ENCODE data around the gene KCNG1.

Gene KCNG1

DNA sequence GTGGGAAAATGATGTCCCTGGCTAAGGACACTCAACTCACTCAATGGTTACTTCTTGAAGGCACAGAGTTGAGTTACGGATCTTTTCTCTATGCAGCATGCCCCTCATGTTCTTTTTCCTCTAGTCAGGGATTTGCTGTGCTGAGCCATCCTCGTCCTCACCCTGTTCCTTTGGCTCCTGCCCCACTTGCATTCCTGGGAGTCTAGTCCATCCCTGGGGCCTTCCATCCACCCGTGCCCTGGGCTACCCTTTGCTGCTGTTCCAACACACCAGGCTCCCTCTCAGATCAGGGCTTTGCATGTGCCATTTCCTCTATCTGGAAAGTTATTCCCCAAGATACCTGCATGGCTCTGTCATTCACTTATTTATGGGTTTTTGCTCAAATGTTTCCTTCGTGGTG is 13.3 kb upstream of the KCNG1 start:
- no peak for DNase-seq

DNA sequence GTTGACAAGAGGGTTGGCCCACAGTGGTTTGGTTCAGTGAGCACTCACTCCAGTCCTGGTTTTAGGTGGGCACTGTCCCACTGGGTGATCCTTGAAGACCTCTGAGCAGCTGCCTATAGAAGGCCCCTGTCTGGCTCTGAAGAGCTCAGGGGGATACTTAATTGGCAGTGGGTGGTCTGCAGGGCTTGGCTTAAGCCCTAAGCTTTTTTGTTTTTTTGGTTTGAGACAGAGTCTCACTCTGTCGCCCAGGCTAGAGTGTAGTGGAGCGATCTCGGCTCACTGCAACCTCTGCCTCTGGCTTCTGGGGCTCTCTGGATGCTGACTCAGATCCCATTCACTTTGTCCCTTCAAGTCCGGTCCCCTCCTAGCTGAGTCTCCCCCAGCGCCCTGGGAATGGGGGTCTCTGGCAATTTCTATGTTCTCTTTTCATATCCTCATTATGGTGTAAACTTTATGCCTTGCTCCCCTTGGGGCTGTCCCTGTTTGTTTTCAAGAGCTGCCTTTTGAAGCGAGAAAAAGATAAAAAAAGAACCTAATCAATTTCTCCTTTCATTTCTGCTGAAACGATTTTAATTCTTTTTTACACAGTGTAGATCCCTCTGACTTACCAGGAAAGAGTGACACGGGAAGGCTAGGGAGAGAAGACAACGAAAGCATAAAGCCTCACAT is 12.2 kb upstream of the KCNG1 start:
- DNase-seq: no peak

DNA sequence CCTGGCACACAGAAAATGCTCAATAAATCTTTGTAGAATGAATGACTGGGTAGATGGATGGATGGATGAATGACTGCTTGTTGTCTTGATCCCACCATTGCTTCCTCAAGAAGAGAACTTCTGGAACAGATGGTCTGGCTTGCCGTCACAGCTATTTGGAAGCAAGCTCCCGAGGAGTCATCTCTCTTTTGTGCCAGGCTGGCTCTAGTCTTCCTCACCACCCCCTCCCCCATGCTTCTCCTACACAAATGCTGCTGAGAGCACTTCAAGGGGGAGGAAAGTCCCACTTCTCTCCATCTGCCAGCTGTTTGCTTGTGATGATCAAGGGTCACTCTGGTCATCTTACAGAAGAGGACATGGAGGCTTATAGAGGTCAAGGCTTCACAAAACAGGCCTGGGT is 11.6 kb upstream of the KCNG1 start:
- DNase-seq: peak; percentile 56

DNA sequence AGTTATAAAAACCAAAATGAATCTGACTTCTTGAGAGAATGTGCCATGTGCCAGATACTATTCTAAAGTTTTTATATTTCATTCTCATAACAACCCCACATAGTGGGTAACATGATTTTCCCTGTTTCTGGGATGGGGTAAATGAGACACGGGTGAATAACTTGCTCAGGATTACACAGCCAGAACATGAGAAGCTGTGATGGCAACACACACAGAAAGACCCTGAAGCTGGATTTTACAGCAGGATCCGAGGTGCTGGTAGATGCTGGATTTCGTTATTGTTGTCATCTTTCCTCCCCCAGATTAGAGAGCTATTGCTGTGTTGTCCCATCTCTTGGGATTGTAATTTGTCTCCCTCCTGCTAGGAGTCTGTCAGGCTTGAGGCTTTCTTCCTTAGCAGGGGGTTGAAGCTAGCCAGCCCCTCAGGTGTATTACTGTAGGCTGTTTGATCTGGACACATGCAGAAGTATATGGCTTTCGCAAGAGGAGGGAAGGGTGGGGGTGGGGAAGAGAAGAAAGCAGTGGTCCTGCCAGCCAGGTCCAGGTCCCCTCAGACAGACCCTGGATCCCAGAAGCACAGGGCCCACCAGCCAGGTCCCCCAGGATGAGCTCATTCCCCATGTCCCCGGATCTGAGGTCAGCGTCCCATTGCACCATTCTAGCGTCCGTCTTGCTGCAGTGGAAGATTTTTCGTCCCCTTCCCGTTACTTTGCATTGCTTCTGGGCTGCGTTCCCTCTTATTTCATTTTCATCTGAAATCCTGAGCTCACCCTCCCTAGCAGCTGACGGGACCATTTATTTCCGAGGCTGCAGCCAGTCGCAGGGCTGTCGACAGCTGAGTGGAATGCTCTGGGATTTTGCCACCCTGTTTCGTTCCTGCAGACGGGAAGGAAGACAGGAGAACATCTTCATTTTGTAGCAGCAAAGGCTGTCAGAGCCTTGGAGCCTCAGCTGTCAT is 7.3 kb upstream of the KCNG1 start:
- peak; percentile 63 for DNase-seq

DNA sequence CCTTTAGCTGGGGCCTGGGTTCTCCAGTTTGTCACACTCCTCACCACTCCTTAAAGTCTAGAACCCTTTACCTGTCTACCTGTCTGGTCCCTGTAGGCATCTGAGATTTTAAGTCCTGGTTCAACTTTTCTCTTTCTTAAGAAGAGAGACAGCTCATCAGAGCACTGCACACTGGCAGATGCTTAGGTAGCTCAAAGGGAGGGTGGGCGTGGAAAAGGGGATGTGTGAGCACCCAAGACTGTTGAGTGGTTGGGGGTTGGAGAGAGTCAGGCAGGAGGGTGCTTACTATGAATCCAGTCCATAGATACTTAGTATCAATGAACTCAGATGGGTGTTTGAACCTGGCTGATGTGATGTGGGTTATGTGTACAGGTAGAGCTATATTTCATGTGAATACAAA is 6.6 kb upstream of the KCNG1 start:
- no peak for DNase-seq

DNA sequence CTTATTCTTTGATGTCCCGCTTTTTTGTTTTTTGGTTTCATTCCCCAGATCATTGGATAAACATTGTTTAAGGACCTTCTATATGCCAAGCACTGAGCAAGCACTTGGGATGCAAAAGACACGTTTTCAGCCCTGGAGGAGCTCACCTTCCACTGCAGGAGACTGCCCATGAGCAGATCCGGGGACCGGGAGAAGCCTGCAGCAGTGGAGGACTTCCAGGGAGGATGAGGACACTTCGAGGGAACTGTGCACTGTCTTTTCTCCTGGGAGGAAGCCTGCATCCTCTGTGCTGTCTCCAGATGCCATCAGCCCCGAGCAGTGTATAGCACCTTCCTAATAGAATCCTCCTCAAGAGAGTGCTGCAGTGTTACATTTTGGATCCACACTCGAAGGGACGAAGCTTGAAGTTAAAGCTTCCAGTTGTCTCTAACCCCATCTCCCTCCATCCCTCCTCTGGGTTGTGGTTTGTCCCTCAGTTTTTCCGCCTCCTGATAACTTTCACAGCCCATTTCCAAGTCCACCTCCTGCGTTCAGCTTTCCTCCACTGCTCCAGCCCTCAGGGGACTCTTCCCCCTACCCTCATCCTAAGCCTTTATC is 5.8 kb upstream of the KCNG1 start:
- DNase-seq: no peak

DNA sequence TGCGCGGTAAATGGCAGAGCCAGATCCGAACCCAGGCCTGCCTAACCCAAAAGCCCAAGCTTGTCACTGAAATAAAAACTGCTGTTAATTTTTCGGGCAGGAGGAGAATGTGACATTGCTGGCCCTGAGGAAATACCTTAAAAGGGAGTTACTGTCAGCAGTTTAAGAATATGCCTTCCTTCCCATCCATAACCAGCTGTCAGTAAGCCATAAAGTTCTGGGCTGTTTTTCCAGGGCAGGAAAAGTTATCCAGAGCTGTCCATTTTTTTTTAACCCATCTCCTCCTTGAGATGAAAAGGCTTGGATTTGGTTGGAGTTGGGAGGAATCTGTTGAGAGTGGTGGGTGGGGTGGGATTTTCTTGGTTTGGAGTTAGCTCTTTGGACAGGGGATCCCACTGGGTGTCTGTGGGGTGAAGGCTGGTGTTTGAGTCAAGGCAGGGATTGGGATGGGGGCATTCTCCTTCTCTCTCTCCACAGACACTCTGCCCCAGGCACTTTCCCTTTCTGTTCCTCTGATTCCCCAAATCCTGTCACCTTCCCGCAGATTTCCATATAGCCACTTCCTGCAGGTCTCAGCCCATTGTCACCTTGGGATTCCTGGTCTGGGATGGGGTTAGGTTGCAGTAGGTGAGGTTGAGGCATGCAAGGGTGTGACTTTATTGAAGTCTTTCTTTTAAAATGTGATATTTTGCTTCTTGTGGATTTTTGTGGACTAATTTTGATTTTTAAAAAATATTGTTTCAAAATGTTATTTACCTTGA is 4.3 kb upstream of the KCNG1 start:
- peak; percentile 33 for DNase-seq

DNA sequence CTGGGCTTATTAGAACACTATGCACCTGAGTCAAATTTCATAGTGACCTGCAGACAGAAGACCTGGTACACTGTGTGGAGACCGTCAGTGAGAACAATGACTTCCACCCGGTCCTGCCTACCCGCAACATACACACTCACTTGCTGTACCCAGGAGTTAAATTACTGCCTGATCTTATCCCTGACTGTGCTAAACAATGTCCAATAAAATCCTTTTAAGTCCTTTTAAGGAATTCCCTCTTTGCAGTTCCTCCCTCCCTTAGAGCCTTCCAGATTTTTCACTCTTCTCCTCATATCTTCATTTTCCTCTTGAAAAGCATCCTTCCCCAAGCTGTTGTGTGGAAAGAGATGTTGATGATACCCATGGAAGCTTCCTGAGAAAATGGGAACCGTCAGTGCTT is 3.4 kb upstream of the KCNG1 start:
- peak; percentile 45 for DNase-seq

DNA sequence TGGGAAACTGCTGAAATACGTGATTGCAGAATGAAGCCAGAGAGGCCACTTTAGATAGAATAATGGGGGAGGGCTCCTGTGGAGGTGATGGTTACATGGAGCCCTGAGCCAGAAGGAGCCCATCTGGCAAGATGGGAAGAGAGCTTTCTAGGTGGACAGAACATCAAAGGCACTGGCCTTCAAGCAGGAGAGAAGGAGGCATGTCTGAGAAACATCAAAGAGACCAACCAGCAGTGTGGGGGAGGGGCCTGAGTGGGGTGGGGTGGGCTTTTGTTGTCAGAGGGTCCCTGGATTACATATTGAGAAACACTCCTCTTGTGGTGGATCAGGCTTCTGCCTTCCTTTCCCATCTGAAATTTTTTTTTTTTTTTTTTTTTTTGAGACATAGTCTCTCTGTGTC is 1.9 kb upstream of the KCNG1 start:
- no peak for DNase-seq

DNA sequence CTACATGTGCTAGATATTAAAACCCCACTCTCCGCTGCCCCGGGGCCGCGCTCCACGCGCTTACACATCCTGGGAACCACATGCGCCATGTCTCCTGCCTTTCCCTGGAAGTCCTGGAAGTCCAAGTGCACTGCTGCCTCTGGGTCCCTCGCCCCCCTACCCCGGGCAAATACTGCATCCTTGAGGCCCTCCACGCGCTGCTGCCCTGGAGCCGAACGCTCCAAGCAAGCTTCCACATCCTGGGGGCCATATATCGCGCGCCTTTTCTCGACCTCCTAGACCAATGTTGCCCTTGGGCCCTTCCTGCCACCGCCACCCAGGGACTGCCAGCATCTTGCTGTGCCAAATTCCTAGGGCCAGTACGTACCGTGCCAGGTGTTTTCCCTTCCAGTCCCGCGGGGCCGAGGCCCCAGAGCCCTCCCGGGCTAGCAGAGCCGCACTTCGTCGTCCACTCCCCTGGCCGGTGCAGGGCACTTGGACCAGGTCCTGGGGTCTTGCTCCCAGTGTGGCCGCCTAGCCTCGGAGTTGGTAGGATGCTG is 779 bp upstream of the KCNG1 start:
- DNase-seq: no peak

DNA sequence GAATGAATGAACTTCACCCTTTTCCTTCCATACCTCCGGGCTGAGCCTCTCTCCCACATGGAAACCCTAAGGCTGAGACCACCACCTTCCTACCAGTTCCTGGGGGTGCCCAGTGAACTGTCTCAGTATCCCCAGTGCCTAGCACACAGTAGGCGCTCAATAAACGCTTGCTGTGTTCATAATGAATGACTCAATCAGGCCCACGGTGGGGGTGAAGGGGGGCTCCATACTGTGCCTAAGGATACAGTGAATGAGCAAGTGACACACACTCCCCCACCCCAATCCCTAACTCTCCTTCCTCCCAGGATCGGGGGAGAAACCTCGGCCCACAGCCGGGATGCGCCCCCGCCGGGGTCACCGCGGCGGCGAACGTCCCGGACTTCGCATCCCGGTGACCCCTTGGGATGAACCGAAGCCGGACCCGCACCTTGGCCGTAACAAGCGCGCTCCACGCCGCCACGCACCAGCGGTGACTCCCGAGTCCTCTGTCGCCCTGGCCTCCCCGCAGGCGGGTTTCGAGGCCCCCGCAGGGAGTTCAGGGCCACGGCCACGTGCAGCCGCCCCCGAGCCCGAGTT is 592 bp downstream of the KCNG1 start:
- DNase-seq: no peak

DNA sequence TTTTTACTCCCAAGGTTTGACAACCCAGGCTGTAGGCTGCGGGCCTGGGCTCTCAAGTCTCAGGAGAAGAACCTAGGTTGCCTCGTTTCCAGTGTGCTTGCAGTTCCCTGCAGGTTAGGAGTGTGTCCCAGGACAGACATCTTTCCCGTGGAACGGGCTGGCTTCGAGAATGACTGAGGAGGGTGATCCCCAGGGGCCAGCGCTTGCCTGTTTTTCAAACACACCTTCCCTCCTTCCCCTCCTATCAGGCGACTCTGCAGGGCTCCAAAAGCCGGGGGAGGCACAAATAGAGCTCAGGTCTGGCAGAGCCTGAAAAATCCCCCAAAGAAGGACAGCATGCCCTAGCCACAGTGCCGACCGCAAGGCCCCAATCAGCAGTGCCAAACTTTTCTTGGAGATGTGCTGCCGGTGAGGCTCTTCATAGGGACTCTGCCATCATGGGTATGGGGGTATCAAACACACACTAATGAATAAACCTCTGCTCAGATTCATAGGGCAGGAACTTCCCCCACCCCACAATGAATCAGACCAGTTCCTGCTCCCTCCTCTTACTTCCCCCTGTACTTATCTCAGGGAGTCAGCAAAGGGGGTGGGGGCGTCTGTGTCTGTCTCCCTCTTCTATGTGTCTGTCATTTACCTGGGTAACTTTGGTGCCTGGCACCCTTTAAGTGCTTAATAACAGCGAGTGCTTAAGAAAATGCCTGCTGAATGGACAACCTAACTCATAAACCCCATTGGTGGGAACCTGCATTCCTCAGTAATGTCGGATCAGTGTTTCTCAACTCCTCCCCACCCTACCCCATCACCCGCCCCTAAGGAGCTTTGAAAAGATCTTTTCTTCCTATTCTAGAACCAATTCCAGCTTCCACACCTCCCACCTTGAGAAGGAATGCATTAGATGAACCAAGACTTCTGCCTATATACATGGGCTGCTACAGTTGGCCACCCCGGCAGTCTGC is 1.6 kb downstream of the KCNG1 start:
- DNase-seq: peak; percentile 60

DNA sequence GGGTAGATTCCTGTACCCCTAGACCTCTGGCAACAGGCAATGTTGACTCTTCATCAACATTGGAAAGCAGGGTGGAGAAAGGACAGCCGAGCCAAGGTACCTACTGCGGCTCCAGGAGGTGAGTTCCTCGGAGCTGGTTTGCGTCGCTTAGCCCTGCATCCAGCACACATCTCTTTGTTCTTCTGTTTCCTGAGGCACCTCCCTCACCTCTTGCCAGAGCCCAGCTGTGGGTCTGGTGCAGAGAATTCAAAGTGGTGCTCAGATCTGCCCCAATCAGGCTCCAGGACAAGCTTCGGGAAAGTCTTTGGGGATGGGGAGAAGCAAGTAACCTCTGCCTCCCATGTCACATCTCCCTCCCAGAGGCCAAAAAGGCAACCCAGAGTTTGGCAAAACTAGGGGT is 2.2 kb downstream of the KCNG1 start:
- DNase-seq: no peak

DNA sequence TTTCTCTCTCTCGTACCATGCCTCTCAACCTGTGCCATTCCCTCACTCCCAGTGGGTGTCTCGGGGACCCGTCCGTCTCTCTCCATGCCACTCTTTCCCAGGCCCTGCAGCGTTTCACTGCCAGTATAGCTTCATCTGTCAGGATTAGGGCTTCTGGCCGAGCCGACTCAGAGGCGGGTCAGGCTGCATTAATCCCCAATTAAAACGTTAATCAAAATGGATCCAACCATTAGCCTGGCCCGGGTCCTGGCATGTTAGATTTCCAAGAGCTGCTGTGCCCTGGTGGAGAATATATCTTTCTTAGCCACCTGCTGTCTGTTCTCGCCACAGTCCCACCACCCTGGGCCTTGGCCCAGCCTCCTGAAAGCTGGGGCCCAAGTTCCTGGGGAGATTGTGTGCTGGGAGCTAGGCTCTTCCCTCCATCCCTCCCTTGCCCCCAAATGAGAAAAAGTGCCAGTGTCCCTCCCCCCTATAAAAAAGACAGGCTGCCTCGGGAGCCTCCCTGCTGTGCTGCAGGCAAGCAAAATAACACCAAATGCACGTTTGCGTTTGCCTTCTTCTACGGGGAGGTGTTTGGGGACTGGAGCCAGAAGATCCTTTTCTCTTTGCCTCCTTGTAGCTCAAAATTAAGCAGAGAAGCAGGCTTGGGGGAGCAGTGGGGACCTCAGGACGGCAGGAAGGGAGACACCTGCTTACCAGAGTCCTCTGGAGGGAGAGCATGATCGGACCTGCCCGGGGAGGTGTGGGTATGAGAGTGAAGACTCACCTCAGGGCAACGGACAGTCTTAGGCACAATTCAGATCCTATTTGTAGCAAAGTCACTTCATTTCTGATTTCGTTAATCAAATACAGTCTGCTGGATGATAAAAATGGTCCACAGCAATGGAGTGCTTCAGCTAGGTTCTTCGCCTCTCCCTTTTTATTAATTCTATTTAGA is 3.0 kb downstream of the KCNG1 start:
- DNase-seq: no peak

DNA sequence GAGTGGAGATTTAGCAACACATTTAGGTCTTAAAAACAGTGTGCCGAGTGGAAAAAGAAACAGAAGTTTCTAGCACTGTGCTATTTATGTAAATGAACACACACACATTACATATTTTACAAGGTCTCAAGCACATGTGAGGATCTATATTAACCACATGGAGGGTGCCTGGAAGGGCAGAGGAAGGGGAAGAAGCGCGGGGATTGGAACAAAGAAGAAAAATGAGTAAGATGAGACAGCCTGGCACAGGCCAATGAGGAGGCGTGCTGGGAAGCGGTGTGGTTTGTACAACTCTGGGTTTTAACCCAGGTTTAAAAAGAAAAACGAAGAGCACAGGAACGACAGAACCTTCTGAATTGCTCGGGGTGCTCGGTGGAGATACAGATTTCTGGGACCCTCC is 5.7 kb downstream of the KCNG1 start:
- peak; percentile 51 for DNase-seq

DNA sequence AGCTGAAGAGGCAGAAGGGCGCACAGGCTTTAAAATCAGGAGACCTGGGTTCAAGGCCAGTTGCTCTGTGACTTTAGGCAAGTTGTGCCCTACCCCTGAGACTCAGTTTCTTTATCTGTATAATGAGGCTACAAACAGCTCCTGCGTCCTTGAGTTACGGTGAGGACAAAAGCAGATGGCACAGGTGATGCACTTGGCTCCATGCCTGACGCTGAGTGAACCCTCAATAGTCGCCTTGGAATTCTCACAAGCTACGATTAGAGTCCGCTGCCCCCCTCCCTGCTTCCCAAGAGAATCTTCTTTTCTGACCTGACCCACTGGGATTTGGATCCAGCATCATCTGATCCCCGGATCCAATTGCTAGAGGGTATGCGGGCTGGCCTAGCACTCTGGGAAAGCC is 6.4 kb downstream of the KCNG1 start:
- no peak for DNase-seq

DNA sequence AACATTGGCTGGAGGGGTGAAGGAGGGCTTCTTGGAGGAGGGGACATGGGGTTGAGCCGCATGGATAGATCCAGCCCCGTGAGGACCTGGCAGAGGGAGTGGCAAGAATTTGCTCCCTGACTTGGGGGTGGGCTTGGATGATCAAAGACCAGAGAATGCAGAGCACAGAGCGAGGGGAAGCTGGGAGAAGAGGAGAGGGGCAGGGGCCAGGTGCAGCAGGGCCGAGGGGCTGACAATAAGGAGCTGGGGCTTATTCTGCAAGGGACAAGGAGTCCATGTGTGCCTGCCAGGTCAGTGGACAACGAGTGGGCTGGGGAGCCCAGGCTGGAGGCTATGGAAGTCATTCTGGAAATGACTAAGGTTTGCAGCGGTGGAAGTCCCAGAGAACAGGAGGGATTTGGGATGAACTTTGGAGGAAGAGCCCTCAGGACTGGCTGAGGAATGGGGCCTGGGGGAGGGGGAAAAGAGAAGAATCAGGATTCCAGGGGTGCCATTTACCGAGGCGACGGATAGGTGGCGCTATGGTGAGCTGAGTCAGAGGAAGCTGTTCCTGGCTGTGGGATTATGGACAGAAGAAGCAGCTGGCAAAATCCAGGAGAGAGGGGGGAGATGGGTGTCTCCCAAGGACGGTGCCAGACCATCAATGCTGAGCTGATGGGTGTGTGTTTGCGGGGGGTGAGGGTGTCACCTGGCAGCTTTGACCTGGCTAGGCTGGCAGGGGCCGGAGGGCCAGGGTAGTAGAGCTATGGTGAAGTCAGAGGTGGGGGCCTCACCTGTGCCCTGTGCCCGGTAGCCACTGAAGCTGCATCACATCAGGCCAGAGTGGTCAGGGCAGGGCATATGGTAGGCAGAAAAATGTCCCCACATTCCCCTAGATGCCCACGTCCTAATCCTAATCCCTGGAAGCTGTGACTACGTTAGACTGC is 7.8 kb downstream of the KCNG1 start:
- peak; percentile 71 for DNase-seq

DNA sequence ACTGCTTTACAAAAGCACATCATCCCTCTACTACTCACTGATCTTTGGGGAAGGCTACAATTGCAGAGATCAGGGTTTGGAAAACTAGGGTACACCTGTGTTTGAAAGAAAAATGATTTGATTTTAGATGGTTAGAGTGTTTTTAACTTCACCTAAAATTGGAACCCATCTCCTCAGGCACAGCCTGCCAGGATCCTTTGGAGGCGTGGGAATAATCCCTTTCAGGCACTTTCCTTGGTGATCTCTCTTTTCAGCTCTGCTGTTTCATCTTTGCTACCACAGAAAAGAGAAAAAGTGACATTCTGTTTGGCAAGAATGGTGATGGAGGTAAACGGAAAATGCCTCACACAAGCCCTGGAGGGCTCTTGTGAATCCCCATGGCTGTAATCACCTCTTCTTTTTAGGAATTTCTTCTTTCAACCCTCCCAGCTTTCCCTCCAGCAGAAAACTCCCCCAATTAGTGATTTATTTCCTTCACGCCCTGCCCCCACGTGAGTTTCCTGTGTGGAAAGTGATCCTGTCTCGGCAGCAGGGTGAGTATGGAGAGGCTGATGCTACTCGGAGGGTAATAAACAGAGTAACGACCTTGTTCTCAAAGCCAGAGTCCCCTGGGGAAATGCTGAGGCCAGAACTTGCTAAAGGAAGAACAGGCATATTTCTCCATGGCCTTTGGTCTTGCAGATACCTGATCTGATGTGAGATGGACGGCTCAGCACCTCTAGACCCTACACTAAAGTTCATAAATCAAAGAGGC is 9.2 kb downstream of the KCNG1 start:
- DNase-seq: peak; percentile 46

All from fibroblast of skin of right quadriceps (primary cell).